Neural cell (in vitro differentiated cells): Measurements from ENCODE around the gene TRIM60. TPM values are rescaled to one million over a fixed set of nuclear protein-coding genes. Genes with fewer than 3 reads are reported as not detected.
"Not testable (repeated sequence)": the region's sequence is repeated elsewhere in the genome, so short reads cannot be mapped to it uniquely, and the experiment has no call there.

Source experiments
- H2AFZ ChIP-seq: fragments of 200-600, 300-800 bp; sonication (generic), shearing (Covaris generic); 2 replicates; pipeline ENCODE4 v1.6.0; 2014; ENCODE audit warnings: low read depth, mild to moderate bottlenecking, antibody characterized with exemption, low read length, moderate library complexity
- H3F3A ChIP-seq: fragments of 200-600 bp; shearing (Covaris generic); 2 replicates; pipeline ENCODE4 v1.6.1; 2016; ENCODE audit warnings: mild to moderate bottlenecking, moderate library complexity, mixed read lengths, antibody characterized with exemption, low read length; ENCODE audit not compliant: insufficient read depth, poor library complexity, severe bottlenecking
- H3K27ac ChIP-seq: fragments of 200-600, 300-800 bp; sonication (generic), shearing (Covaris generic); 2 replicates; pipeline ENCODE4 v1.5.1; 2014; ENCODE audit warnings: mild to moderate bottlenecking, low read length, moderate library complexity
- H3K27me3 ChIP-seq: fragments of 300-800, 200-600 bp; sonication (generic), shearing (Covaris generic); 2 replicates; pipeline ENCODE4 v1.6.0; 2014; ENCODE audit warnings: mild to moderate bottlenecking, low read depth, low read length, moderate library complexity; ENCODE audit not compliant: insufficient read depth
- H3K36me3 ChIP-seq: fragments of 300-800, 200-600 bp; sonication (generic), shearing (Covaris generic); 2 replicates; pipeline ENCODE4 v1.5.1; 2014; ENCODE audit warnings: mild to moderate bottlenecking, antibody characterized with exemption, low read length, moderate library complexity; ENCODE audit not compliant: insufficient read depth
- H3K4me2 ChIP-seq: fragments of 300-800, 200-600 bp; sonication (generic), shearing (Covaris generic); 2 replicates; pipeline ENCODE4 v1.6.0; 2014; ENCODE audit warnings: mild to moderate bottlenecking, low read length
- H3K4me3 ChIP-seq: fragments of 300-800, 200-600 bp; sonication (generic), shearing (Covaris generic); 2 replicates; pipeline ENCODE4 v1.5.1; 2014; ENCODE audit warnings: mild to moderate bottlenecking, low read length, moderate library complexity
- H3K79me2 ChIP-seq: fragments of 200-600 bp; shearing (Covaris generic); replicated peaks from 2 replicates; pipeline ENCODE4 v1.6.0; 2014; ENCODE audit warnings: mild to moderate bottlenecking, low read length, moderate library complexity; ENCODE audit not compliant: insufficient read depth
- H3K9ac ChIP-seq: fragments of 300-800, 200-600 bp; sonication (generic), shearing (Covaris generic); 2 replicates; pipeline ENCODE4 v1.6.1; 2016; ENCODE audit warnings: mild to moderate bottlenecking, low read length, mixed read lengths
- H3K9me2 ChIP-seq: fragments of 200-600 bp; shearing (Covaris generic); 2 replicates; pipeline ENCODE4 v1.6.1; 2016; ENCODE audit warnings: mild to moderate bottlenecking, low read length, mixed read lengths; ENCODE audit not compliant: insufficient read depth
- H3K9me3 ChIP-seq: fragments of 200-600, 300-800 bp; sonication (generic), shearing (Covaris generic); 2 replicates; pipeline ENCODE4 v1.6.1; 2016; ENCODE audit warnings: mild to moderate bottlenecking, mixed run types, low read length, moderate library complexity, mixed read lengths
- H4K20me1 ChIP-seq: fragments of 200-600 bp; shearing (Covaris generic); 2 replicates; pipeline ENCODE4 v1.6.1; 2016; ENCODE audit warnings: mild to moderate bottlenecking, mixed run types; ENCODE audit not compliant: insufficient read depth
- EP300 ChIP-seq: fragments of 450-650 bp; conservative IDR thresholded peaks from 2 replicates; pipeline ENCODE4 v1.6.1; 2014; ENCODE audit warnings: antibody characterized with exemption, mild to moderate bottlenecking, moderate library complexity; ENCODE audit not compliant: poor library complexity, severe bottlenecking
- EZH2 ChIP-seq: fragments of 200-600, 300-800 bp; shearing (Covaris generic), sonication (generic); IDR thresholded peaks from 2 replicates; pipeline ENCODE4 v1.6.1; 2014; ENCODE audit warnings: antibody characterized with exemption, low read length, borderline replicate concordance, mild to moderate bottlenecking; ENCODE audit not compliant: insufficient read depth, poor library complexity, severe bottlenecking
- MXI1 ChIP-seq: fragments of 450-650 bp; conservative IDR thresholded peaks from 2 replicates; pipeline ENCODE4 v1.6.1; 2014; ENCODE audit warnings: antibody characterized with exemption, mild to moderate bottlenecking; ENCODE audit not compliant: poor library complexity, severe bottlenecking
- POLR2AphosphoS5 ChIP-seq: IDR thresholded peaks from 2 replicates; pipeline ENCODE4 v1.6.1; 2012
- RAD21 ChIP-seq: fragments of 450-650 bp; conservative IDR thresholded peaks from 2 replicates; pipeline ENCODE4 v1.6.1; 2014; ENCODE audit warnings: antibody characterized with exemption, mild to moderate bottlenecking, moderate library complexity
- SMC3 ChIP-seq: fragments of 450-650 bp; conservative IDR thresholded peaks from 2 replicates; pipeline ENCODE4 v1.6.1; 2014; ENCODE audit warnings: antibody characterized with exemption, mild to moderate bottlenecking, moderate library complexity; ENCODE audit not compliant: poor library complexity
- TAF1 ChIP-seq: IDR thresholded peaks from 2 replicates; pipeline ENCODE4 v1.6.1; 2012; ENCODE audit warnings: low read depth
- polyA plus RNA-seq: library from polyadenylated mRNA; depleted of rRNA; stranded (reverse); fragments of >200 nt; gene quantifications from 2 replicates; pipeline ENCODE4 v1.2.3, GENCODE V29; 2014
- TF ChIP-seq, protein P1 (sequence below): fragments of 450-650 bp; IDR thresholded peaks from 2 replicates; pipeline ENCODE4 v1.5.1; 2014; ENCODE audit warnings: antibody characterized with exemption, mild to moderate bottlenecking, moderate library complexity; ENCODE audit not compliant: poor library complexity, severe bottlenecking
- TF ChIP-seq, protein P2 (sequence below): IDR thresholded peaks from 2 replicates; pipeline ENCODE4 v1.6.1; 2012; ENCODE audit warnings: borderline replicate concordance

The TRIM60 gene
- polyA plus RNA-seq, 1 donor from 2014 or later, result not detected

DNA sequence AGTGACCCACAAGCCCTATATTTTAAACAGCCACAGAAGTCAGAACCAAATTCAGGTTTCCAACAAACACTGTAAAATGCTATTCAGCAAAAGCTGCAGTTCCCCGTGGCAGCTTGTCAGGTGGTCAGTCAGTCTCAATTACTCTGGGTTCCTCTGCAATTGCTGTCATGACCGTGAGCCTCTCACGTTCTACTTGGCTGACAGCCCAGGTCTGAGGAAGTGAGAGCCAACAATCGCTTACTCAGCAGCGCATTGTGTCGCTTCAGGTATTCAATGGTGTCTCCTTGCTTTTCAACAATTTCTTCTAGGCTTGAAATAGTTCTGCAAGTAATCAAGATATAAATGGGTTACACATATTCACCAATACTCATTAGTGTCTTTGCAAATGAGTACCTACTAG is 47.7 kb downstream of the TRIM60 start:
- H3K36me3 ChIP-seq, result no peaks in the 10 kb centered on the region
- H3K4me2 ChIP-seq, result no peak overlapping the region
- no peak overlapping the region for H2AFZ ChIP-seq
- H3K27ac ChIP-seq, result no peak overlapping the region
- H3K9me3 ChIP-seq, result no peaks in the 10 kb centered on the region
- no peaks in the 10 kb centered on the region for H3K9me2 ChIP-seq
- H3K27me3 ChIP-seq, result no peaks in the 10 kb centered on the region
- H3F3A ChIP-seq, result no peaks in the 10 kb centered on the region
- TF ChIP-seq, protein P1, sequence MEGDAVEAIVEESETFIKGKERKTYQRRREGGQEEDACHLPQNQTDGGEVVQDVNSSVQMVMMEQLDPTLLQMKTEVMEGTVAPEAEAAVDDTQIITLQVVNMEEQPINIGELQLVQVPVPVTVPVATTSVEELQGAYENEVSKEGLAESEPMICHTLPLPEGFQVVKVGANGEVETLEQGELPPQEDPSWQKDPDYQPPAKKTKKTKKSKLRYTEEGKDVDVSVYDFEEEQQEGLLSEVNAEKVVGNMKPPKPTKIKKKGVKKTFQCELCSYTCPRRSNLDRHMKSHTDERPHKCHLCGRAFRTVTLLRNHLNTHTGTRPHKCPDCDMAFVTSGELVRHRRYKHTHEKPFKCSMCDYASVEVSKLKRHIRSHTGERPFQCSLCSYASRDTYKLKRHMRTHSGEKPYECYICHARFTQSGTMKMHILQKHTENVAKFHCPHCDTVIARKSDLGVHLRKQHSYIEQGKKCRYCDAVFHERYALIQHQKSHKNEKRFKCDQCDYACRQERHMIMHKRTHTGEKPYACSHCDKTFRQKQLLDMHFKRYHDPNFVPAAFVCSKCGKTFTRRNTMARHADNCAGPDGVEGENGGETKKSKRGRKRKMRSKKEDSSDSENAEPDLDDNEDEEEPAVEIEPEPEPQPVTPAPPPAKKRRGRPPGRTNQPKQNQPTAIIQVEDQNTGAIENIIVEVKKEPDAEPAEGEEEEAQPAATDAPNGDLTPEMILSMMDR, result no peak
- TF ChIP-seq EP300 (no peak), TAF1 (no peak), EZH2 (no peak), SMC3 (no peak), MXI1 (no peak)
- no peak overlapping the region for H3K9ac ChIP-seq
- H3K4me3 ChIP-seq, result no peak overlapping the region
- H4K20me1 ChIP-seq, result no peaks in the 10 kb centered on the region
- H3K79me2 ChIP-seq, result no peaks in the 10 kb centered on the region

DNA sequence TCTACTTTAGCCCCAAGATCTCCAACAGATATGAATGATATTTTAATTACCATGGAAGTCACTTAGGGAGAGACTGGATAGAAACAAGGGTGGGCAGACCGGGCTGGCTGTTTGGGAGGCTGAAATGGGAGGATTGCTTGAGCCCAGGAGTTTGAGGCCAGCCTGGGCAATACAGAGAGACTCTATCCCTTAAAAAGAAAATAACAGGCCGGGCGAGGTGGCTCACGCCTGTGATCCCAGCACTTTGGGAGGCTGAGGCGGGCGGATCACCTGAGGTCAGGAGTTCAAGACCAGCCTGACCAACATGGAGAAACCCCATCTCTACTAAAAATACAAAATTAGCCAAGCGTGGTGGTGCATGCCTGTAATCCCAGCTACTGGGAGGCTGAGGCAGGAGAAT is 53.0 kb downstream of the TRIM60 start:
- H2AFZ ChIP-seq, H3F3A ChIP-seq, H3K9me2 ChIP-seq, H3K4me3 ChIP-seq, H3K9me3 ChIP-seq, H4K20me1 ChIP-seq, H3K4me2 ChIP-seq, H3K27me3 ChIP-seq, H3K27ac ChIP-seq, H3K9ac ChIP-seq, H3K79me2 ChIP-seq, H3K36me3 ChIP-seq: not testable (repeated sequence)

DNA sequence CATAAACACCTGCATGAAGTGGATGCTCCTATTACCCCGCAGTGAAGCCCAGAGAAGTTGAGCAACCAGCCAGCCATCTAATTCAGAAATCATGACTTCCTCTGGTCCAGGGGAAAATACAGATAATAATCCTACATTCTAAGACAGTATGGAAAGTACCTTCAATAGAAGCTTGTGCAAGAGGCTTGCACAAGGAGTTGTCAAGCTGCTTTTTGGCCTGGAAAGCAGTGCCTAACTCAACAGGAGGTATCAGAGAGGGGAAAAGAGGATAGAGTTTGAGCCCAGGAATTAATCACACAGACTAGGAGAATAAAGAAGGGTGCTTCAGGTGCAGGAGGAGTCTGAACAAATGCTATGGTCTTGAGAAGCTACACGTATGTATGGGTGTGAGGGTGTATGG is 54.1 kb downstream of the TRIM60 start:
- H3K79me2 ChIP-seq, result no peaks in the 10 kb centered on the region
- H2AFZ ChIP-seq, result no peak overlapping the region
- H3K9me3 ChIP-seq, result no peaks in the 10 kb centered on the region
- no peaks in the 10 kb centered on the region for H3K9me2 ChIP-seq
- TF ChIP-seq SMC3 (no peak), EP300 (no peak), RAD21 (no peak), POLR2AphosphoS5 (no peak), TAF1 (no peak), EZH2 (no peak), MXI1 (no peak)
- TF ChIP-seq, protein P2, sequence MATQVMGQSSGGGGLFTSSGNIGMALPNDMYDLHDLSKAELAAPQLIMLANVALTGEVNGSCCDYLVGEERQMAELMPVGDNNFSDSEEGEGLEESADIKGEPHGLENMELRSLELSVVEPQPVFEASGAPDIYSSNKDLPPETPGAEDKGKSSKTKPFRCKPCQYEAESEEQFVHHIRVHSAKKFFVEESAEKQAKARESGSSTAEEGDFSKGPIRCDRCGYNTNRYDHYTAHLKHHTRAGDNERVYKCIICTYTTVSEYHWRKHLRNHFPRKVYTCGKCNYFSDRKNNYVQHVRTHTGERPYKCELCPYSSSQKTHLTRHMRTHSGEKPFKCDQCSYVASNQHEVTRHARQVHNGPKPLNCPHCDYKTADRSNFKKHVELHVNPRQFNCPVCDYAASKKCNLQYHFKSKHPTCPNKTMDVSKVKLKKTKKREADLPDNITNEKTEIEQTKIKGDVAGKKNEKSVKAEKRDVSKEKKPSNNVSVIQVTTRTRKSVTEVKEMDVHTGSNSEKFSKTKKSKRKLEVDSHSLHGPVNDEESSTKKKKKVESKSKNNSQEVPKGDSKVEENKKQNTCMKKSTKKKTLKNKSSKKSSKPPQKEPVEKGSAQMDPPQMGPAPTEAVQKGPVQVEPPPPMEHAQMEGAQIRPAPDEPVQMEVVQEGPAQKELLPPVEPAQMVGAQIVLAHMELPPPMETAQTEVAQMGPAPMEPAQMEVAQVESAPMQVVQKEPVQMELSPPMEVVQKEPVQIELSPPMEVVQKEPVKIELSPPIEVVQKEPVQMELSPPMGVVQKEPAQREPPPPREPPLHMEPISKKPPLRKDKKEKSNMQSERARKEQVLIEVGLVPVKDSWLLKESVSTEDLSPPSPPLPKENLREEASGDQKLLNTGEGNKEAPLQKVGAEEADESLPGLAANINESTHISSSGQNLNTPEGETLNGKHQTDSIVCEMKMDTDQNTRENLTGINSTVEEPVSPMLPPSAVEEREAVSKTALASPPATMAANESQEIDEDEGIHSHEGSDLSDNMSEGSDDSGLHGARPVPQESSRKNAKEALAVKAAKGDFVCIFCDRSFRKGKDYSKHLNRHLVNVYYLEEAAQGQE, result no peak
- no peak overlapping the region for H3K27ac ChIP-seq
- no peak overlapping the region for H3K9ac ChIP-seq
- no peak overlapping the region for H3K4me2 ChIP-seq
- H4K20me1 ChIP-seq, result no peaks in the 10 kb centered on the region
- no peaks in the 10 kb centered on the region for H3F3A ChIP-seq
- no peaks in the 10 kb centered on the region for H3K27me3 ChIP-seq
- H3K36me3 ChIP-seq, result no peaks in the 10 kb centered on the region
- no peak overlapping the region for H3K4me3 ChIP-seq
